Measurements from ENCODE around the gene ATP10A.

ATP10A gene

DNA sequence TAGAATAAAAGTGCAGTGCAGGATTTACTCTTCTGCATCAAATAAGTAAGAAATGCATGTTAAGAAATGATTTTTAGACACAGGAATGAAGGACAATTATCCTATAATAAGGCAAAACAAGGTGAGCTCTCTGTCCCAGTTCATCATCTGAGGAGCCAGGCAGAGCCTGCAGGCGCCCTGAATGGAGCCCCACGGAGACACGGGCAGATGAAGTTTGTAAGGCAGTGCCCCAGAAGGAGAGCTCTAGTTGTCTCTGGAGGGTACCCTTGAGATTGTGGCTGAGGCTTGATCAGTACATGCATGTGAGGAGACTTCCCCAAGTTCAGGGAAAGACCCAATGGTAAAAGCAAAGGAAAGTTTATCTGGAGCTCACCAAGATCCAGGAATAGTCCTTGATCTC, 50.3 kb downstream of the ATP10A start:
- no peaks in the 10 kb centered on the region for H3K36me3 ChIP-seq (replicated peaks; ENCODE audit: insufficient read depth, low read length)
- H3K4me1 ChIP-seq (ENCODE audit: low read length) = no peaks in the 10 kb centered on the region
- H3K9ac ChIP-seq (ENCODE audit: low read length) = no peak overlapping the region
- H3F3A ChIP-seq (ENCODE audit: insufficient read depth, low read length) = no peaks in the 10 kb centered on the region
- no peak for DNase-seq
- H2AFZ ChIP-seq (ENCODE audit: low read length) = no peak overlapping the region
- no peaks in the 10 kb centered on the region for H3K79me2 ChIP-seq (ENCODE audit: low read length)
- no peaks in the 10 kb centered on the region for H4K20me1 ChIP-seq (ENCODE audit: insufficient read depth, low read length)
- no peak overlapping the region for H3K4me3 ChIP-seq (ENCODE audit: low read length)
- 0 out of 2 replicates have a peak, but pooled peaks cover 3% of the 10 kb centered on the region for H3K9me3 ChIP-seq (replicated peaks; ENCODE audit: insufficient read depth, low read length)
- no peak for TF ChIP-seq EZH2phosphoT487 (IDR thresholded peaks at IDR 0.05; ENCODE audit: low read length)
- TF ChIP-seq, protein P1, sequence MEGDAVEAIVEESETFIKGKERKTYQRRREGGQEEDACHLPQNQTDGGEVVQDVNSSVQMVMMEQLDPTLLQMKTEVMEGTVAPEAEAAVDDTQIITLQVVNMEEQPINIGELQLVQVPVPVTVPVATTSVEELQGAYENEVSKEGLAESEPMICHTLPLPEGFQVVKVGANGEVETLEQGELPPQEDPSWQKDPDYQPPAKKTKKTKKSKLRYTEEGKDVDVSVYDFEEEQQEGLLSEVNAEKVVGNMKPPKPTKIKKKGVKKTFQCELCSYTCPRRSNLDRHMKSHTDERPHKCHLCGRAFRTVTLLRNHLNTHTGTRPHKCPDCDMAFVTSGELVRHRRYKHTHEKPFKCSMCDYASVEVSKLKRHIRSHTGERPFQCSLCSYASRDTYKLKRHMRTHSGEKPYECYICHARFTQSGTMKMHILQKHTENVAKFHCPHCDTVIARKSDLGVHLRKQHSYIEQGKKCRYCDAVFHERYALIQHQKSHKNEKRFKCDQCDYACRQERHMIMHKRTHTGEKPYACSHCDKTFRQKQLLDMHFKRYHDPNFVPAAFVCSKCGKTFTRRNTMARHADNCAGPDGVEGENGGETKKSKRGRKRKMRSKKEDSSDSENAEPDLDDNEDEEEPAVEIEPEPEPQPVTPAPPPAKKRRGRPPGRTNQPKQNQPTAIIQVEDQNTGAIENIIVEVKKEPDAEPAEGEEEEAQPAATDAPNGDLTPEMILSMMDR (IDR thresholded peaks at IDR 0.05; ENCODE audit: low read length) = no peak
- no peak for TF ChIP-seq EZH2 (optimal IDR thresholded peaks at IDR 0.05; ENCODE audit: low read depth, low read length)
- H3K9me2 ChIP-seq (replicated peaks; ENCODE audit: insufficient read depth, low read length) = no peaks in the 10 kb centered on the region
- no peak overlapping the region for H3K27ac ChIP-seq (ENCODE audit: low read length)
- H3K27me3 ChIP-seq (replicated peaks; ENCODE audit: insufficient read depth, low read length) = no peaks in the 10 kb centered on the region
- H3K4me2 ChIP-seq (ENCODE audit: low read depth, low read length) = no peak overlapping the region

- Histone ChIP-seq H3K79me2 (ENCODE audit: low read length) (no peaks in the 10 kb centered on the region), H3K36me3 (replicated peaks; ENCODE audit: insufficient read depth, low read length) (no peaks in the 10 kb centered on the region), H4K20me1 (ENCODE audit: insufficient read depth, low read length) (no peaks in the 10 kb centered on the region), H3F3A (ENCODE audit: insufficient read depth, low read length) (no peaks in the 10 kb centered on the region), H3K4me3 (ENCODE audit: low read length) (no peak overlapping the region), H3K9me2 (replicated peaks; ENCODE audit: insufficient read depth, low read length) (no peaks in the 10 kb centered on the region), H3K4me1 (ENCODE audit: low read length) (no peaks in the 10 kb centered on the region), H3K27me3 (replicated peaks; ENCODE audit: insufficient read depth, low read length) (no peaks in the 10 kb centered on the region), H2AFZ (ENCODE audit: low read length) (no peak overlapping the region), H3K9me3 (replicated peaks; ENCODE audit: insufficient read depth, low read length) (0 out of 2 replicates have a peak, but pooled peaks cover 3% of the 10 kb centered on the region), H3K4me2 (ENCODE audit: low read depth, low read length) (no peak overlapping the region), H3K27ac (ENCODE audit: low read length) (no peak overlapping the region), H3K9ac (ENCODE audit: low read length) (no peak overlapping the region)
- no peak for TF ChIP-seq EZH2 (optimal IDR thresholded peaks at IDR 0.05; ENCODE audit: low read depth, low read length)
- no peak for TF ChIP-seq EZH2phosphoT487 (IDR thresholded peaks at IDR 0.05; ENCODE audit: low read length)
- TF ChIP-seq, protein P1 (IDR thresholded peaks at IDR 0.05; ENCODE audit: low read length) = no peak
- DNase-seq = no peak
Observed at GRCh38 chr15:25812073-25812472, 51.1 kb downstream of the ATP10A start.

DNA sequence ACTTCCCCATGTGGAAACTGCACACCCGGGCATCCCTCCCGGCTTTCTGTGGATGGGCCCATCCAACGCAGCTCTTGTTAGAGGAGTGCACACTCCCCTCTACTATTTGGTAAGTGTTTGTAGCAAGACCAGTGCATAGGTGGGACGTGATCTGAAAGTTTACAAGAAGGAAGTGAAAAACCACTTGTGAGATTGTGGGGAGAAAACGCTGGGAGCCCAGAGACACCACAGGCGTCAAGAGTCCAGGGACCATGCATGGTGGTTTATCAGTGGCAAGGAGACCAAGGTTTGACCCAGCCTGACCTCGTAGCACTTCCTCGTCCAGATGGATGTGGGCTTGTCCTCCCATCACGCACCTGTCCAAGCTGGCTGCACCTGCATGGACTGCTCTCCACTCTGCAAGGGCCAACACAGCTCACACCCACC, 51.6 kb downstream of the ATP10A start:
- Histone ChIP-seq H3K9me2 (replicated peaks; ENCODE audit: insufficient read depth, low read length) (no peaks in the 10 kb centered on the region), H3K79me2 (ENCODE audit: low read length) (no peaks in the 10 kb centered on the region), H3K9me3 (replicated peaks; ENCODE audit: insufficient read depth, low read length) (0 out of 2 replicates have a peak, but pooled peaks cover 3% of the 10 kb centered on the region), H3K4me1 (ENCODE audit: low read length) (no peaks in the 10 kb centered on the region), H3K27me3 (replicated peaks; ENCODE audit: insufficient read depth, low read length) (no peaks in the 10 kb centered on the region), H3K9ac (ENCODE audit: low read length) (no peak overlapping the region), H3F3A (ENCODE audit: insufficient read depth, low read length) (no peaks in the 10 kb centered on the region), H3K4me3 (ENCODE audit: low read length) (no peak overlapping the region), H2AFZ (ENCODE audit: low read length) (no peak overlapping the region), H4K20me1 (ENCODE audit: insufficient read depth, low read length) (no peaks in the 10 kb centered on the region), H3K4me2 (ENCODE audit: low read depth, low read length) (no peak overlapping the region), H3K36me3 (replicated peaks; ENCODE audit: insufficient read depth, low read length) (no peaks in the 10 kb centered on the region), H3K27ac (ENCODE audit: low read length) (peak overlapping the region; percentile 18; the same call in 1 of the 2 replicates)
- TF ChIP-seq, protein P1 (IDR thresholded peaks at IDR 0.05; ENCODE audit: low read length) = no peak
- TF ChIP-seq EZH2phosphoT487 (IDR thresholded peaks at IDR 0.05; ENCODE audit: low read length) (no peak), EZH2 (optimal IDR thresholded peaks at IDR 0.05; ENCODE audit: low read depth, low read length) (no peak)
- DNase-seq = peak; percentile 9

All from MM.1S (cell line).